GM18907 (cell line): ENCODE results near the gene SDK2.

Experiments used
- ATAC-seq: cut with Tn5 transposase; IDR thresholded peaks from one replicate; pipeline ENCODE4 v1.9.1; 2021; ENCODE audit warnings: mild to moderate bottlenecking, moderate library complexity; ENCODE audit not compliant: unreplicated experiment

Gene SDK2

GRCh38 chr17:73351764-73352163, 292.5 kb downstream of the SDK2 start:
- ATAC-seq = no peak

DNA sequence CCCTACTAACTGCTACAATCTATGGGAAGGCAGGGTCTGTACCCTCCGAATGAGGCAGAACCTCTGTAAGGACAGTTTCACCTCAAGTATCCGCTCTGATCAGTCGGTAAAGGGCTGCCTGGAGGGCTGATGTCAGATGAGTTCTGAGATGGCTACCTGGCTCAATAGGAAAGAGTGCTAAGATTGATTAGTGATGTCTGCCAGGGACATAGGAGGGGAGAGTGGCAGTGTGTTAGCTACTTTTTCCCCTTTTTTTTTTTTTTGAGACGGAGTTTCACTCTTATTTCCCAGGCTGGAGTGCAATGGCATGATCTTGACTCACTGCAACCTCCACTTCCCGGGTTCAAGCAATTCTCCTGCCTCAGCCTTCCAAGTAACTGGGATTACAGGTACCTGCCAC, 293.4 kb downstream of the SDK2 start:
- ATAC-seq = no peak

- ATAC-seq = no peak
These were observed 294.6 kb downstream of the SDK2 start for GRCh38 chr17:73349647-73350046.

DNA sequence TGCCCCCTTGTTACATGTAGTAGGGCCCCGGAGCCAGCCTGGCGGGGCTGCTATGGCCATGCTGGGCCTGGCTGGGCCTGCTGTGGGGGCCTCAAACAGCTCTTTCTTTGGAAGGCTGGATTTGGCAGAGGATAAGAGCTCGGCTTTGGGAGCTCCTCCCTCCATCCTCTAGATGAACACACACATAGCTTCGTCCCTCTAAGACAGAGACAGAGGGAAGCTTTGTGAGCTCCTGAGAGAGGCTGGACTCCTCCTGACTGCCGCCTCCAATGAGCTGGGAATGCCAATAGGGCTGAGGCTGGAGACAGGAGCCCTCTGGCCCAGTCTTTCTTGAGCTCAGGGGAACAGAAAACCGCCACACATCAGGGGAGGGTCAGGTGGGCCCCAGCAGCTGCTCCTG, 295.1 kb downstream of the SDK2 start:
- no peak for ATAC-seq

DNA sequence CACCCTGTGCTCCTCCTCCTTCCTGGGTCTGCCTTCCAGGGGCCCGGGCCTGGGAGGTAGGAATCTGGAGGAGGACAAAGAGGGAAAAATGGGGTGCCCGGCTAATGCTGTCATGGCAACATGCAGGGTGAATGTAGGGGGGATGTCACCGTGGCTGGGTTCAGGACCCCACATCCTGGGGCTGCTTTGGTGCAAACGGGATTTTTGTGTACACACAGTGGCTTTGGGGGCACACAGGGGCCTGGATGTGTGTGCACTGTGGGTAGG, 295.5 kb downstream of the SDK2 start:
- no peak for ATAC-seq

- ATAC-seq = no peak
These were observed 296.0 kb downstream of the SDK2 start for GRCh38 chr17:73348018-73348828.

- no peak for ATAC-seq
These were observed 296.9 kb downstream of the SDK2 start for GRCh38 chr17:73347351-73347750.

DNA sequence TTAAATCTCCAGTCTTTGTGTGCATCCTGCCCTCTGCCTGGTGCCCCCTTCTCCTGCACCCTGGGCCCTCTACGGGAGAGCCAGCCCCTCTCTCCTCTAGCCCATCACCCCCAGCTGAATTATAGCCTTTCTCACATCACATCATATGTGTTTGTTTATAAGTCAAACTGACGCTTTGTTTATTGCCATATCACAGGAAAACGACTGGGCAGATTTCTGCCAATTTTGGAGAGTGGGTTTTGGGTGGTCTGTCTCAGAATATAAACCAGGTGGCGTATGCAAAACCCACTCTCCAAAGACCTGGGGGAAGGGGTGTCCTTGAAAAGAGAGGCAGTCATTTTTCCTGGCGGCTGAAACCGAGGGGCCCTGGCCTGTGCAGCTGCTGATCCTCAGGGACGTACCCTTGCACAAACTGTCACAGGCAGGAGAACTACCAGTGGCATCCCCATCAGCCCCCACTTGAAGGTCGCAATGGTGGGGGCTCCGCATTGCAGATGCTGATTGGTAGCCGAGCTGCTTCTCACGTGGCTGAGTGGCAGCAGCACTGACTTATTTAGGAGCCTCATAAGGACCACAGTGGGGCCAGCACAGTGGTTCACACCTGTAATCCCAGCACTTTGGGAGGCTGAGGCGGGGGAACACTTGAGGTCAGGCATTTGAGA, 297.6 kb downstream of the SDK2 start:
- no peak for ATAC-seq

GRCh38 chr17:73343739-73344454, 300.3 kb downstream of the SDK2 start:
- ATAC-seq = no peak

GRCh38 chr17:73343168-73343634, 301.0 kb downstream of the SDK2 start:
- no peak for ATAC-seq

GRCh38 chr17:73342541-73343167, 301.6 kb downstream of the SDK2 start:
- no peak for ATAC-seq

GRCh38 chr17:73342050-73342522, 302.2 kb downstream of the SDK2 start:
- no peak for ATAC-seq

DNA sequence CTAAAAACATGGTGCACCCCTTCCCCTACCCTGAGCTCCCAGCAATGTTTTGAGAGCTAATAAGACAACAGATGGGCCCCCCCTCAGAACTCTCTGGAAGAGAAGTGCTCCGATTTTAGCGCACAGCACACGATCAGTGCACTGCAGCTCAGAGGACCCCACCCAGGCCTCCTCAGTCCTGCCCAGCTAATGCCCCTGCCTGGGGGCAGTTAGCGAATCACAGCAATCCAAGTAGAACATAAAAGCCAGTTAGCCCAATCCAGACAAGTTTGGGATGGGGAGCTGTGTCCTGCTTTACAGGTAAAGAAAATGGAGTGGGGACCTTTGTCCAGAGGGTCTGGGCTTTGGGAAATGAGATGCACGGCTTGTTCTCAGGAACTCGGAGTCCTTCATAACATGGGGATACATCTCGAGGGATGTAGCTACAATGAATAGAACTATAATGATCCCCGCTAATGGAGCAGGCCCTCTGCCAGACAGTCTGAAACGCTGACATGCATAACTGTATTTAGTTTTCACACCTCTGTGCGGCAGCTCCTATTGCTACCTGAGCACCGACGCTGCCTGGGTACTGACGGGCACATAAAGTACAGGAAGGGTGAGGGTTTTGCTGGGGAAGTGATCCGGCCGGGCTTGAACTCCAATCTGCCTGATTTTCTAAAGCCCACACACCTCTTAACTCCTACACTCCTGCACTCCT, 302.7 kb downstream of the SDK2 start:
- no peak for ATAC-seq

- ATAC-seq = no peak
These were observed 304.1 kb downstream of the SDK2 start for GRCh38 chr17:73340093-73340596.

- no peak for ATAC-seq
These were observed 305.6 kb downstream of the SDK2 start for GRCh38 chr17:73338566-73339197.

- ATAC-seq = no peak
These were observed 306.2 kb downstream of the SDK2 start for GRCh38 chr17:73338050-73338521.

DNA sequence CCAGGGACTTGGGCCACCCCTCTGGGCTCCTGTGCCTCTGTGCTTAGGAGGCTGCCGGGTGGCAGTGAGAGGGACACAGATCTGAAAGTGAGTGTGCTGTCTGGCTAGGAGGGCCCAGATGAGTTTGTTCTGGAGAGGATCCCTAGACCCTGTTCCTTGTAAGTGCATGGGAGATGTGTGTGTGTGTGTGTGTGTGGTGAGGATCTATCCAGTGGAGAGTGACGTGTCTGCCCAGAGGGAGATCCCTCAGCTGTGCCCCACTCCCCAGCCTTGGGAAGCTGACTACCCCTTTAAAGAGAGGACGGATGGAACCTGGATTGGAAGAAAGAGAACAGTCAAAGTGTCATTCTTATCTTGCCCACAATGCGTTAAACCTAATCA, 306.9 kb downstream of the SDK2 start:
- no peak for ATAC-seq

DNA sequence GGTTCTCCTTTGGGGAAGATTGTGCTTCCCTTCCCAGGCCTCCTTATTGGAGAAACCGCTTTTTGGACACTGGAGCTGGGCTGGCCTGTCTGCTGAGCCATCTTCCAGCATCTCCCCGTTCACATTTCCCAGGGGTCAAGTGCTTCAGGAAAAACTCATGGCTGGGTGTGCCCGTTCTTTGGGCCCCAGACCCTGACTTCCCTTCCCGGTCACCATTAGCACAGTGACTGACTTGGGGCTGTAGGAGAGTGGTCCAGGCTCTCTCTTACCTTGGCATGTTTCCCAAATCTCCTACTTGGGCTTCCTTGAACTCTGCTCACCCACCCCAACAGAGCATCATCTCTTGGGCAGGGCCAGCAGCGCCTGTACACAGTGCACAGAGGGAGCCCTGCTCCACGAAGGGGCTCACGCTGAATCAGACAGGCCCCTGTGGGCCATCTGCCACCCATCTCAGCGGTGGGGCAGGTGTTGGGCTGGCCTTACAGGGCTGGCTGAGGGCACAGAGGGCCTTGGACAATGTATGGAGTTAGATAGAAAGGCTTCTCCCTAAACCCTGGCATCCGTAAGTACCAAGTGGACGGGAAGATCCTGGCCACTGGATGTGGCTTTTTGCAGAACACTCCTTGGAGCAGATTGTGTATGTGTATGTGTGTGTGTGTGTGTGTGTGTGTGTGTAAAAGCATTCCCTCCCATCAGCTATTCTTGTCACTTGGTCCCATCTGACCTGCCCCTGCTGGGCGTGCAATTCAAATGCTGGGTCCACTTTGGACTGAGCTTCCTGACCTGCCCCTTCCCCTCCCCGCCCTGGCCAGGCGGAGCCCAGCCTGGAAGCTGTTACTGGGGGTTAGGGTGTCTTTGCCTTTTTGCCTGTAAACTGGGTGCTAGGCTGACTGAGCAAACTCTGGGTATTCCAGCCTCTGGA, 307.6 kb downstream of the SDK2 start:
- no peak for ATAC-seq
